ENCODE results near the gene ATP8B1.

ATP8B1 gene

DNA sequence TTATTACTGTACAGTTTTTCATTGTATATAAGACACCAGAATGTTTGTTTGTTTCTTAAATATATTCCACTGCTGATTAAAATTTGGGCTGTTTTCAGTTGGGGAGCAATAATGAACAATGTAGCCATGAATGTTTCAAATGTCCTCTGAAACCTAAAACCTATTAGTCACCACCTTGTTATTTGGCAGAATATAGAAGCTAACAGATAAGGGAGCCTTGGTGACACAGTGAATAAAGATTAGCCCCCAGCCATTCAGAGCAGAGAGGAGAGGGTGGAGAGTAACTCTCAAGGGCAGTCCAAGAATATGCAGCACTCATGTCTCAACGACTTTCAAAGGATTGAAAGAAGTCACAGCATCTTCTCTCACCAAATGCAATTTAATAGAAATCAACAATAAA lies 43.1 kb upstream of the ATP8B1 start:
- Histone ChIP-seq H2BK5ac (ENCODE audit: low read depth, low read length, poor library complexity) (no peak overlapping the region), H2BK120ac (ENCODE audit: insufficient read depth, low read length, poor library complexity) (no peak overlapping the region), H3K4me2 (ENCODE audit: low read length) (no peak overlapping the region), H3K9ac (ENCODE audit: low read length) (no peak overlapping the region), H2AFZ (ENCODE audit: insufficient read depth, low read length, poor library complexity) (no peak overlapping the region), H3K23ac (ENCODE audit: low read length) (no peak overlapping the region), H4K8ac (ENCODE audit: low read depth, low read length) (no peak overlapping the region), H3K27ac (ENCODE audit: low read depth, low read length) (no peak overlapping the region), H3K36me3 (ENCODE audit: control insufficient read depth in 1 of 2, insufficient read depth in 2 of 2, low read length in 2 of 2) (no peaks in the 10 kb centered on the region), H3K79me1 (ENCODE audit: low read length) (no peaks in the 10 kb centered on the region), H3K18ac (ENCODE audit: low read length) (no peak overlapping the region), H3K27me3 (ENCODE audit: insufficient read depth, low read length) (no peaks in the 10 kb centered on the region), H3K79me2 (ENCODE audit: control insufficient read depth, insufficient read depth, low read length, poor library complexity) (no peaks in the 10 kb centered on the region), H3K4me3 (ENCODE audit: low read depth, low read length) (no peak overlapping the region), H4K91ac (ENCODE audit: low read depth, low read length) (no peak overlapping the region), H3K9me3 (ENCODE audit: insufficient read depth, low read depth, low read length) (no peaks in the 10 kb centered on the region), H3K4me1 (ENCODE audit: control insufficient read depth in 1 of 2, insufficient read depth in 2 of 2, low read length in 2 of 2) (no peaks in the 10 kb centered on the region), H2AK5ac (ENCODE audit: low read length) (no peak overlapping the region), H4K12ac (ENCODE audit: low read depth, low read length) (no peak overlapping the region), H2BK12ac (ENCODE audit: low read length) (no peak overlapping the region), H3K4ac (ENCODE audit: low read depth, low read length) (no peak overlapping the region), H3K14ac (ENCODE audit: low read length) (no peak overlapping the region)
- no CpG with 5 or more reads among the region's 1 CpG for WGBS (ENCODE audit: extremely low coverage, insufficient coverage, insufficient read length)
- DNase-seq, result peak; percentile 74 to 90

- no CpG with 5 or more reads among the region's 3 CpGs for WGBS (ENCODE audit: extremely low coverage, insufficient coverage, insufficient read length)
- Histone ChIP-seq H3K4me2 (ENCODE audit: low read length) (no peak overlapping the region), H3K4me1 (ENCODE audit: control insufficient read depth in 1 of 2, insufficient read depth in 2 of 2, low read length in 2 of 2) (no peaks in the 10 kb centered on the region), H3K36me3 (ENCODE audit: control insufficient read depth in 1 of 2, insufficient read depth in 2 of 2, low read length in 2 of 2) (no peaks in the 10 kb centered on the region), H2AK5ac (ENCODE audit: low read length) (no peak overlapping the region), H2BK5ac (ENCODE audit: low read depth, low read length, poor library complexity) (no peak overlapping the region), H3K18ac (ENCODE audit: low read length) (no peak overlapping the region), H4K91ac (ENCODE audit: low read depth, low read length) (no peak overlapping the region), H3K27ac (ENCODE audit: low read depth, low read length) (no peak overlapping the region), H2BK12ac (ENCODE audit: low read length) (no peak overlapping the region), H3K79me2 (ENCODE audit: control insufficient read depth, insufficient read depth, low read length, poor library complexity) (no peaks in the 10 kb centered on the region), H2BK120ac (ENCODE audit: insufficient read depth, low read length, poor library complexity) (no peak overlapping the region), H3K9ac (ENCODE audit: low read length) (no peak overlapping the region), H3K4ac (ENCODE audit: low read depth, low read length) (no peak overlapping the region), H3K23ac (ENCODE audit: low read length) (no peak overlapping the region), H4K8ac (ENCODE audit: low read depth, low read length) (no peak overlapping the region), H3K79me1 (ENCODE audit: low read length) (no peaks in the 10 kb centered on the region), H2AFZ (ENCODE audit: insufficient read depth, low read length, poor library complexity) (no peak overlapping the region), H3K14ac (ENCODE audit: low read length) (no peak overlapping the region), H3K4me3 (ENCODE audit: low read depth, low read length) (no peak overlapping the region), H3K9me3 (ENCODE audit: insufficient read depth, low read depth, low read length) (no peaks in the 10 kb centered on the region), H3K27me3 (ENCODE audit: insufficient read depth, low read length) (no peaks in the 10 kb centered on the region), H4K12ac (ENCODE audit: low read depth, low read length) (no peak overlapping the region)
- DNase-seq, result no peak
Observed at GRCh38 chr18:57845605-57846074, 42.5 kb upstream of the ATP8B1 start.

DNA sequence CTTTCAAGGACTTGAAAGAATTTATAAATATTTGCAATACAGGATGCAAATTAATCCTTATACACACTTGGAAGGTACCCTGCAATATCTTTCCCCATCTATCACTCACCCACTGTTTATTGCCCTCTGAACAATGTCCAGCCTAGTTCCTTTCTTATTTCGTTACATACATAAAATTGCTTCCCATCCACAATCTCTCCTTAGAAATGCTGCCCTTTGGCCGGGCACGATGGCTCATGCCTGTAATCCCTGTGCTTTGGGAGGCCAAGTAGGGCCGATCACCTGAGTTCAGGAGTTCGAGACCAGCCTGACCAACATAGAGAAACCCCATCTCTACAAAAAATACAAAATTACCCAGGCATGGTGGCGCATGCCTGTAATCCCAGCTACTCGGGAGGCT lies 41.2 kb upstream of the ATP8B1 start:
- H3K27me3 ChIP-seq (ENCODE audit: insufficient read depth, low read length), result no peaks in the 10 kb centered on the region
- H3K23ac ChIP-seq (ENCODE audit: low read length), result no peak overlapping the region
- H2BK120ac ChIP-seq (ENCODE audit: insufficient read depth, low read length, poor library complexity), result no peak overlapping the region
- H3K14ac ChIP-seq (ENCODE audit: low read length), result no peak overlapping the region
- H3K79me1 ChIP-seq (ENCODE audit: low read length), result no peaks in the 10 kb centered on the region
- H3K9ac ChIP-seq (ENCODE audit: low read length), result no peak overlapping the region
- no peak overlapping the region for H4K12ac ChIP-seq (ENCODE audit: low read depth, low read length)
- H3K36me3 ChIP-seq (ENCODE audit: control insufficient read depth in 1 of 2, insufficient read depth in 2 of 2, low read length in 2 of 2), result no peaks in the 10 kb centered on the region
- no peak overlapping the region for H3K27ac ChIP-seq (ENCODE audit: low read depth, low read length)
- H3K79me2 ChIP-seq (ENCODE audit: control insufficient read depth, insufficient read depth, low read length, poor library complexity), result no peaks in the 10 kb centered on the region
- H3K4me1 ChIP-seq (ENCODE audit: control insufficient read depth in 1 of 2, insufficient read depth in 2 of 2, low read length in 2 of 2), result no peaks in the 10 kb centered on the region
- no peak overlapping the region for H4K91ac ChIP-seq (ENCODE audit: low read depth, low read length)
- no peak overlapping the region for H3K4me2 ChIP-seq (ENCODE audit: low read length)
- H2AK5ac ChIP-seq (ENCODE audit: low read length), result no peak overlapping the region
- no peak overlapping the region for H2BK12ac ChIP-seq (ENCODE audit: low read length)
- WGBS (ENCODE audit: extremely low coverage, insufficient coverage, insufficient read length), result no CpG with 5 or more reads among the region's 7 CpGs
- no peak overlapping the region for H4K8ac ChIP-seq (ENCODE audit: low read depth, low read length)
- no peak overlapping the region for H3K4me3 ChIP-seq (ENCODE audit: low read depth, low read length)
- DNase-seq, result no peak
- no peak overlapping the region for H2AFZ ChIP-seq (ENCODE audit: insufficient read depth, low read length, poor library complexity)
- no peak overlapping the region for H3K18ac ChIP-seq (ENCODE audit: low read length)
- no peaks in the 10 kb centered on the region for H3K9me3 ChIP-seq (ENCODE audit: insufficient read depth, low read depth, low read length)
- no peak overlapping the region for H3K4ac ChIP-seq (ENCODE audit: low read depth, low read length)
- no peak overlapping the region for H2BK5ac ChIP-seq (ENCODE audit: low read depth, low read length, poor library complexity)

DNA sequence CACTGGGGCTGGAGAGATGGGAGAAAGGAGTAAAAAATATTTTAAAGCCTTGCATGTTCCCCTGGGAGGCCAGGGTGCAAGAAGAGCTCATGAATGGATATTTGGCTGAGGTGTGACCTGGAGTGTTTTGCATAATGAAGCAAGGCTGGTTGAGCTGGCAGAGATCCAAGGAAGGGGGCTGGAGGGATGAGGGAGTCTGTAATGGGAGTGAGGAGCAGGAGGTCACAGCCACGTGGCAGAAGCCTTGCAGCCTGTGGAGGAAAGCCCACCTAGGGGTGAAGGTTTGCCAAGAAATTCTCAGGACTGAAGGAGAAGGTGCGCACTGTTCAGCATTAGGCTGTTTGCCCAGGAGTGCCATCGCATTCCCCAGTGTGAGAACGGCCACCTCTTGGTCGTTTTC lies 40.3 kb upstream of the ATP8B1 start:
- no CpG with 5 or more reads among the region's 5 CpGs for WGBS (ENCODE audit: extremely low coverage, insufficient coverage, insufficient read length)
- no peaks in the 10 kb centered on the region for H3K36me3 ChIP-seq (ENCODE audit: control insufficient read depth in 1 of 2, insufficient read depth in 2 of 2, low read length in 2 of 2)

More for the DNA sequence above, 40.3 kb upstream of the ATP8B1 start:
- Histone ChIP-seq H3K4ac (ENCODE audit: low read depth, low read length) (no peak overlapping the region), H3K23ac (ENCODE audit: low read length) (no peak overlapping the region), H2AFZ (ENCODE audit: insufficient read depth, low read length, poor library complexity) (no peak overlapping the region), H3K4me3 (ENCODE audit: low read depth, low read length) (no peak overlapping the region), H3K79me2 (ENCODE audit: control insufficient read depth, insufficient read depth, low read length, poor library complexity) (no peaks in the 10 kb centered on the region), H3K27me3 (ENCODE audit: insufficient read depth, low read length) (no peaks in the 10 kb centered on the region), H3K27ac (ENCODE audit: low read depth, low read length) (no peak overlapping the region), H3K79me1 (ENCODE audit: low read length) (no peaks in the 10 kb centered on the region), H3K4me2 (ENCODE audit: low read length) (no peak overlapping the region), H3K18ac (ENCODE audit: low read length) (no peak overlapping the region), H3K9me3 (ENCODE audit: insufficient read depth, low read depth, low read length) (no peaks in the 10 kb centered on the region), H2BK12ac (ENCODE audit: low read length) (no peak overlapping the region), H2BK5ac (ENCODE audit: low read depth, low read length, poor library complexity) (no peak overlapping the region), H2AK5ac (ENCODE audit: low read length) (no peak overlapping the region), H3K14ac (ENCODE audit: low read length) (no peak overlapping the region), H4K91ac (ENCODE audit: low read depth, low read length) (no peak overlapping the region), H3K4me1 (ENCODE audit: control insufficient read depth in 1 of 2, insufficient read depth in 2 of 2, low read length in 2 of 2) (no peaks in the 10 kb centered on the region), H4K8ac (ENCODE audit: low read depth, low read length) (no peak overlapping the region), H3K9ac (ENCODE audit: low read length) (no peak overlapping the region), H4K12ac (ENCODE audit: low read depth, low read length) (no peak overlapping the region), H2BK120ac (ENCODE audit: insufficient read depth, low read length, poor library complexity) (no peak overlapping the region)
- no peak for DNase-seq
